Bronchial epithelial cell (primary cell): ENCODE results near the gene LANCL3. TPM values are rescaled to one million over a fixed set of nuclear protein-coding genes. Genes with fewer than 3 reads are reported as not detected.

ENCODE experiments used
- DNase-seq: peaks from one replicate; pipeline ENCODE4 v3.0.0-alpha.2; 2010; ENCODE audit warnings: low read depth
- FAIRE-seq: peaks from 2 replicates; lab custom pipeline; 2011; peaks lifted over from hg19 to GRCh38; lab: Jason Lieb, UNC
- H3K27me3 ChIP-seq: 2 replicates; pipeline ENCODE4 v1.5.1; 2011; ENCODE audit warnings: low read length; ENCODE audit not compliant: control insufficient read depth, insufficient read depth
- H3K36me3 ChIP-seq: 2 replicates; pipeline ENCODE4 v1.5.1; 2011; ENCODE audit warnings: low read length; ENCODE audit not compliant: control insufficient read depth, insufficient read depth
- H3K4me3 ChIP-seq: 2 replicates; pipeline ENCODE4 v1.5.1; 2011; ENCODE audit warnings: mild to moderate bottlenecking, low read depth, low read length, control low read depth
- total RNA-seq: library from RNA; depleted of rRNA; stranded (reverse); fragments of >200 nt; gene quantifications from 2 replicates; pipeline ENCODE4 v1.2.1, GENCODE V29; 2014
- TF ChIP-seq, protein P1 (sequence below): IDR thresholded peaks from 2 replicates; pipeline ENCODE4 v1.5.1; 2011; ENCODE audit warnings: mild to moderate bottlenecking, moderate library complexity, low read length, control low read depth, inconsistent platforms; ENCODE audit not compliant: insufficient read depth, severe bottlenecking

The LANCL3 gene
- total RNA-seq, 1 donor from 2014 or later: 0.26 TPM

DNA sequence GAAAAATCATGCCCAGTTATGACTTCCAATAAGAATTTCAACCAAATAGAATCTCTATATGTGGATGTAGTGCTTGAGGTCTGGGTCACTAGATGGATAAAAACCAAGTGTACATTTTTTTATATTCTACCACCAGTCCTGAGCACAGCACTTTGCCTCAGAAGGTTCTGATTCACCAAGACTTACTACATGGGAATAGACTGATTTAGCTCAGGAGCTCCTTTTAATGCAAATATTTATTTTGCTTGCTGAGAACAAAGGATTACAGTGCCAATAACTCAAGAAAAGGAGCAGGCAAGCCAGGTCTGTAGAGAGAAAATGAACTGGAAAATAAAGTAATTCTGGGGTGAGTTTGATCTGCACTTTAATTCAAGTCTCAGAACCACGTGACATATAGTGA lies 107.8 kb downstream of the LANCL3 start:
- TF ChIP-seq, protein P1, sequence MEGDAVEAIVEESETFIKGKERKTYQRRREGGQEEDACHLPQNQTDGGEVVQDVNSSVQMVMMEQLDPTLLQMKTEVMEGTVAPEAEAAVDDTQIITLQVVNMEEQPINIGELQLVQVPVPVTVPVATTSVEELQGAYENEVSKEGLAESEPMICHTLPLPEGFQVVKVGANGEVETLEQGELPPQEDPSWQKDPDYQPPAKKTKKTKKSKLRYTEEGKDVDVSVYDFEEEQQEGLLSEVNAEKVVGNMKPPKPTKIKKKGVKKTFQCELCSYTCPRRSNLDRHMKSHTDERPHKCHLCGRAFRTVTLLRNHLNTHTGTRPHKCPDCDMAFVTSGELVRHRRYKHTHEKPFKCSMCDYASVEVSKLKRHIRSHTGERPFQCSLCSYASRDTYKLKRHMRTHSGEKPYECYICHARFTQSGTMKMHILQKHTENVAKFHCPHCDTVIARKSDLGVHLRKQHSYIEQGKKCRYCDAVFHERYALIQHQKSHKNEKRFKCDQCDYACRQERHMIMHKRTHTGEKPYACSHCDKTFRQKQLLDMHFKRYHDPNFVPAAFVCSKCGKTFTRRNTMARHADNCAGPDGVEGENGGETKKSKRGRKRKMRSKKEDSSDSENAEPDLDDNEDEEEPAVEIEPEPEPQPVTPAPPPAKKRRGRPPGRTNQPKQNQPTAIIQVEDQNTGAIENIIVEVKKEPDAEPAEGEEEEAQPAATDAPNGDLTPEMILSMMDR: no peak
- FAIRE-seq: no peak

GRCh38 chrX:37679888-37680287 lies 108.4 kb downstream of the LANCL3 start:
- Histone ChIP-seq H3K36me3 (no peaks in the 10 kb centered on the region), H3K27me3 (no peaks in the 10 kb centered on the region), H3K4me3 (no peak overlapping the region)
- DNase-seq: no peak
- FAIRE-seq: no peak
- TF ChIP-seq, protein P1: no peak

More for the DNA sequence above, 107.8 kb downstream of the LANCL3 start:
- H3K36me3 ChIP-seq: no peaks in the 10 kb centered on the region
- no peak overlapping the region for H3K4me3 ChIP-seq
- no peak for DNase-seq
- H3K27me3 ChIP-seq: no peaks in the 10 kb centered on the region

DNA sequence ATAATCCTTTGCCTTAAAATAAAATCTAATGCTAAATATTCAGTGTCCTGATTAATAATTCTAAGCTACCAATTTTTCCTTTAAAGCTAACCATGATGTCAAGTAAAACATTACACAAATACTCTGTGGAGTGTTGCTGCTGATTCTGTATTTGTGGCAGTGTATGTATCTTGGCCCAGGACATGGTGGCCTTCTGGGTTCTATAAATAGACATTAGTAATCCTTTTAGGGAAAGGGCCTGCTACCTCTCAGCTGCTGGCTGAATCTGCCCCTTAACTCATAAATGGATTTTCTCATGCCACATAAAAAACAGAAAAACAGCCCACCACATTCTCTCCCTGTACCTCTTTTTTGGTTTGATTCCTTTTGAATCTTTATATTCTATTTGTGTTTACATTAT lies 113.0 kb downstream of the LANCL3 start:
- H3K4me3 ChIP-seq: no peak overlapping the region
- no peak for DNase-seq
- TF ChIP-seq, protein P1: no peak
- no peaks in the 10 kb centered on the region for H3K36me3 ChIP-seq
- H3K27me3 ChIP-seq: no peaks in the 10 kb centered on the region
- FAIRE-seq: no peak

GRCh38 chrX:37684973-37685372 lies 113.5 kb downstream of the LANCL3 start:
- DNase-seq: no peak
- no peaks in the 10 kb centered on the region for H3K36me3 ChIP-seq
- no peak for FAIRE-seq
- TF ChIP-seq, protein P1: no peak
- H3K27me3 ChIP-seq: no peaks in the 10 kb centered on the region
- H3K4me3 ChIP-seq: no peak overlapping the region

- Histone ChIP-seq H3K36me3 (no peaks in the 10 kb centered on the region), H3K27me3 (no peaks in the 10 kb centered on the region), H3K4me3 (peak within 1 kb of the TSS; percentile 41)
- DNase-seq (peak; percentile 8), FAIRE-seq (no peak)
- TF ChIP-seq, protein P1: no peak
Measured at GRCh38 chrX:37685381-37686359, 114.2 kb downstream of the LANCL3 start, which contains the start of gene XK. XK (plus strand) TSS chrX:37685791; CDS start chrX:37685962, 171 bp downstream.
